Activated CD4-positive, CD25-positive, alpha-beta regulatory T cell treated with anti-CD3 and anti-CD28 coated beads, Interleukin-2, amount 50 U/mL, for 72 hours (primary cell): ENCODE results near the gene SLC25A40.
"Not testable (repeated sequence)": the region's sequence is repeated elsewhere in the genome, so short reads cannot be mapped to it uniquely, and the experiment has no call there.

Experiments used
- DNase-seq: peaks from one replicate; pipeline ENCODE4 v3.0.0; 2021

Gene SLC25A40

DNA sequence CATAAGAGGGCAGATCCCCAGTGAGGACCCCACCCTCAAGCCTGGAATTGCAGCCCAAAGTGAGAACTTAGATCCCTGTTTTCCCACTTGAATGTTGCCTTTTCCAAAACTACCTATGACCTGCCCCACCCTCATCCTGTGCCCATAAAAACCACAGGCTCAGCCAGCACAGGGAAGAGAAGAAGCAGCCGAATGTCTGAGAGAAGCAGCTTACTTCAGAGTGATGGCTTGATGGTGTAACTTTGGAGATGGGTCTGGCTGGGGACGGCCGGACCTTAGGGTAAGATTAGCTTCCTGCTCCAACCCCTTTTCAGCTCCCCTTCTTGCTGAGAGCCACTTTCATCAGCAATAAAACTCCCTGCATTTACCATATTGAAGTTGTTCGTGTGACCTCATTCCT is 5.7 kb downstream of the SLC25A40 start:
- DNase-seq = no peak

- not testable (repeated sequence) for DNase-seq
Observed at GRCh38 chr7:87866533-87866932, 9.6 kb downstream of the SLC25A40 start.

GRCh38 chr7:87866089-87866488 is 10.1 kb downstream of the SLC25A40 start:
- DNase-seq = no peak

GRCh38 chr7:87858417-87859100 is 17.6 kb downstream of the SLC25A40 start:
- DNase-seq = no peak

GRCh38 chr7:87853237-87853864 is 22.8 kb downstream of the SLC25A40 start:
- DNase-seq = no peak

DNA sequence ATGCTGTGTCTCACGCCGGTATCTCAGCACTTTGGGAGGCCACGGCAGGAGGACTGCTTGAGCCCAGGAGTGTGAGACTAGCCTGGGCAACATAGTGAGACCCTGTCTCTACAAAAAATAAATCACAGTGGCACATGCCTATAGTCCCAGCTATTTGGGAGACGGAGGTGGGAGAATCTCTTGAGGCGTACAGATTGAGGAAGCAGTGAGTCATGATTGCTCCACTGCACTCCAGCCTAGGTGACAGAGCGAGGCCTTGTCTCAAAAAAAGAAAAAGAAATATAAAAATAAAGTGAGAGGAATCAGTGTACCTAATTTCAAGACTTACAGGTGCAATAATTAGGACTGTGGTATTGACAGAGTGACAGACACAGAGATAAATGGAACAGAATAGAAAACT is 23.9 kb downstream of the SLC25A40 start:
- DNase-seq = no peak

GRCh38 chr7:87850836-87851593 is 25.1 kb downstream of the SLC25A40 start:
- DNase-seq = no peak

DNA sequence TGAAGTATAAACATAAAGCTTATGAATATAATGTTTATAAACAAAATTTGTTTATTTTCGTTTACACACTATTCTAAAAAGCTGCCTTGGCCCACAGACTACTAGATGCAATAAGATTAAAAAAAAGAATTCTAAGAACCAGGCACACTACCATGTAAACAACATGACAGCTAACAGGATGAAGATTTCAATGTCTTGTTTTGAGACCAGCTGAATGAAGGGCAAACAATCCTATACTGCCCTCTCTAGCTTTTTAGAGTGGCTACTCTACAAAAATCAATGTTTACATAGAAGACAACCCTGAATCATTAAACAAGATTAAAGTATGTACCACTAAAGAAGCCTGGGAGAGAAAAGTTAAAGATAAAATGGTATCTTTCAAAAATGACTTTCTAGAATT is 38.6 kb downstream of the SLC25A40 start:
- DNase-seq = no peak

GRCh38 chr7:87833130-87833529 is 43.0 kb downstream of the SLC25A40 start:
- DNase-seq = no peak

- DNase-seq = no peak
Observed at GRCh38 chr7:87831097-87831496, 45.1 kb downstream of the SLC25A40 start.

- DNase-seq = not testable (repeated sequence)
Observed at GRCh38 chr7:87828383-87828782, 47.8 kb downstream of the SLC25A40 start.

GRCh38 chr7:87825369-87825768 is 50.8 kb downstream of the SLC25A40 start:
- not testable (repeated sequence) for DNase-seq

DNA sequence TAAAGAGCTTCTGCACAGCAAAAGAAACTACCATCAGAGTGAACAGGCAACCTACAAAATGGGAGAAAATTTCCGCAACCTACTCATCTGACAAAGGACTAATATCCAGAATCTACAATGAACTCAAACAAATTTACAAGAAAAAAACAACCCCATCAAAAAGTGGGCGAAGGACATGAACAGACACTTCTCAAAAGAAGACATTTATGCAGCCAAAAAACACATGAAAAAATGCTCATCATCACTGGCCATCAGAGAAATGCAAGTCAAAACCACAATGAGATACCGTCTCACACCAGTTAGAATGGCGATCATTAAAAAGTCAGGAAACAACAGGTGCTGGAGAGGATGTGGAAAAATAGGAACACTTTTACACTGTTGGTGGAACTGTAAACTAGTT is 54.1 kb downstream of the SLC25A40 start:
- not testable (repeated sequence) for DNase-seq

GRCh38 chr7:87818336-87818735 is 57.8 kb downstream of the SLC25A40 start:
- DNase-seq = no peak

GRCh38 chr7:87816389-87816788 is 59.8 kb downstream of the SLC25A40 start:
- DNase-seq = no peak

GRCh38 chr7:87810726-87811125 is 65.4 kb downstream of the SLC25A40 start:
- DNase-seq = no peak

GRCh38 chr7:87810130-87810529 is 66.0 kb downstream of the SLC25A40 start:
- DNase-seq = no peak

DNA sequence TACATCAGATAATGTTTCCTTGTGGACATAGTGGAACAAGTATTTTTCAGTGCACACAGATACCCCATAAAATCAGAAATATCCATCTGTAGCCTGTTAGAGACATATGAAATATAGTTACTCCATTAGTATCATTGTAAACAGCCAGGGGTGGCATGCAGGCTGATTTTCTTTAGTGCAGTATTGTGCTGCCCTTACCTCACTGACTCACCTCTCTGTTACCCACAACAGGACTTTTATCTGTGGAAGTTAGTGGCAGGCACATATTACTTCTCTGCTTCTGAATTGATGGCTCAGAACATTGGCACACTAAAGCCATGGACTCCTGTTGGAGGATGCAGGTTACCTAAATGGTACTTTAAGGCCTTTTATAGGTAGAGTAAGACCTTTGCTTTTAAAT is 70.0 kb downstream of the SLC25A40 start:
- no peak for DNase-seq

GRCh38 chr7:87797798-87798403 is 78.3 kb downstream of the SLC25A40 start:
- no peak for DNase-seq

DNA sequence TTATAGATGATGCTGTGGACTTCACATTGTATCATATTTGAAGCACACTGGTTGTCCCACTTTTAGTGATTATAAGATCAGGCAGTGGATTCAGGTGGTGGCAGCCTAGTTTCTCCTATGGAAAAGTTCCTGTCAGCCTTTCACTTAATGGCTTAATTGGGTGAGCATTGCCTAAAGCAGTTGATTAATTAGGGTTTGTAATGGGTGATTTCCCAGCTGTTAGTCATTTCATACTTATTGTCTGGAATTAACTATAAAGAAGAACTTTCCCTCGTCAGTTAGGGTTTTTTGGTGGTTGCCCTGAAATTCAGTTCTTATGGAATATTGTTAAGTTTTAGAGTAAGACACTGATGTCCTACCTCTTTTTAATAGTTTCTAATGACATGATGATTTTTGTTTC is 78.8 kb downstream of the SLC25A40 start:
- no peak for DNase-seq

GRCh38 chr7:87785368-87785995 is 90.7 kb downstream of the SLC25A40 start:
- DNase-seq = no peak

DNA sequence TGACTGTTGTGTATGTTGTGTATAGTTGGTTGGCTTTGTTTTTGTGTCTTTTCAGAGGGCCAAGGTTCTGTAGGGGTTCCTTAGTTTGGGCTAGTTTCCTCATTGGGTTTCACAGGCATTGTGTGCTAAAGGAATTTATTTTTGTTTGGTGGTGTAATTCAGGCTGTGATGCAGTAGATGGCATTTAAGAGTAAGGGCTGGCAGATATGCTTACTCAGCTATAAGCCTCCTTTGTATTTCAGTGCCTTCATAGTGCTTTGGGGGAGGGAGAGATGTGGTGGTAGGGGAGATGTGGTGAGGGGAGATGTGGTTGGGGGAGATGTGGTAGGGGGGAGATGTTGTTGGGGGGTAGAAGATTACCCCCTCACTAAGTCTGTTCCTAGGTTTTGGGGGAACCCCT is 91.7 kb downstream of the SLC25A40 start:
- no peak for DNase-seq
